ENCODE measurements around the gene C1QTNF5. TPM values are rescaled to one million over a fixed set of nuclear protein-coding genes. Genes with fewer than 3 reads are reported as not detected.

The C1QTNF5 gene
- total RNA-seq, 4 donors from 2014 or later, result 13.0 to 46.4 (median 27.8) TPM

- intact Hi-C loops (cut with DNase I), result no loop called here
- TF ChIP-seq POLR2A (IDR thresholded peaks at IDR 0.05) (no peak), CTCF (IDR thresholded peaks at IDR 0.05) (no peak)
- Histone ChIP-seq H3K36me3 (no peaks in the 10 kb centered on the region), H3K4me3 (replicated peaks in 1 of 3) (no peak overlapping the region), H3K9me3 (no peaks in the 10 kb centered on the region), H3K27ac (no peak overlapping the region), H3K4me1 (peaks cover 6 to 8% of the 10 kb centered on the region in 2 donors), H3K27me3 (peaks cover 5% of the 10 kb centered on the region)
- no peak for DNase-seq
- WGBS, 2 donors, result 86 to 88% methylated on average over 15 to 17 of the region's 20 CpGs
Measured at GRCh38 chr11:119310682-119311052, 30.0 kb downstream of the C1QTNF5 start.

GRCh38 chr11:119309953-119310681 is 30.6 kb downstream of the C1QTNF5 start:
- WGBS, 2 donors, result 83% methylated on average over 16 to 17 of the region's 17 CpGs
- TF ChIP-seq CTCF (IDR thresholded peaks at IDR 0.05) (no peak), POLR2A (IDR thresholded peaks at IDR 0.05) (no peak)
- H3K4me3 ChIP-seq (replicated peaks in 1 of 3), result no peak overlapping the region
- intact Hi-C loops (cut with DNase I), result no loop called here
- H3K27ac ChIP-seq, result no peak overlapping the region
- no peak for DNase-seq
- no peaks in the 10 kb centered on the region for H3K36me3 ChIP-seq
- no peaks in the 10 kb centered on the region for H3K27me3 ChIP-seq
- H3K9me3 ChIP-seq, result no peaks in the 10 kb centered on the region
- peaks cover under 1 to 3% of the 10 kb centered on the region in 2 donors for H3K4me1 ChIP-seq

GRCh38 chr11:119309411-119309810 is 31.3 kb downstream of the C1QTNF5 start:
- H3K4me3 ChIP-seq (replicated peaks in 1 of 3), result no peak overlapping the region
- no peak overlapping the region for H3K27ac ChIP-seq
- no peaks in the 10 kb centered on the region for H3K4me1 ChIP-seq
- intact Hi-C loops (cut with DNase I), result no loop called here
- H3K9me3 ChIP-seq, result no peaks in the 10 kb centered on the region
- TF ChIP-seq POLR2A (IDR thresholded peaks at IDR 0.05) (no peak), CTCF (IDR thresholded peaks at IDR 0.05) (no peak)
- WGBS, 2 donors, result 91 to 99% methylated on average over 9 to 11 of the region's 11 CpGs
- no peaks in the 10 kb centered on the region for H3K27me3 ChIP-seq
- no peak for DNase-seq
- H3K36me3 ChIP-seq, result no peaks in the 10 kb centered on the region

- Histone ChIP-seq H3K27ac (no peak overlapping the region), H3K27me3 (no peaks in the 10 kb centered on the region), H3K4me3 (replicated peaks in 1 of 3) (no peak overlapping the region), H3K4me1 (no peaks in the 10 kb centered on the region), H3K36me3 (peaks cover 0 to 6% of the 10 kb centered on the region in 2 donors), H3K9me3 (no peaks in the 10 kb centered on the region)
- no peak for TF ChIP-seq CTCF (IDR thresholded peaks at IDR 0.05)
- TF ChIP-seq POLR2A (IDR thresholded peaks at IDR 0.05), result no peak
- WGBS, 2 donors, result 83 to 85% methylated on average over 5 of the region's 5 CpGs
- intact Hi-C loops (cut with DNase I), result no loop called here
- no peak for DNase-seq
Measured at GRCh38 chr11:119307974-119308373, 32.7 kb downstream of the C1QTNF5 start.

- intact Hi-C loops (cut with DNase I), result no loop called here
- Histone ChIP-seq H3K4me3 (replicated peaks in 1 of 3) (no peak overlapping the region), H3K36me3 (peaks cover 6% of the 10 kb centered on the region in 2 donors), H3K4me1 (no peaks in the 10 kb centered on the region), H3K9me3 (no peaks in the 10 kb centered on the region), H3K27ac (peak overlapping the region in 1 of 3 donors; percentile 17), H3K27me3 (no peaks in the 10 kb centered on the region)
- TF ChIP-seq CTCF (IDR thresholded peaks at IDR 0.05), result no peak
- 54 to 86% methylated on average over 1 of the region's 1 CpG for WGBS, 2 donors
- no peak for DNase-seq
Measured at GRCh38 chr11:119307219-119307618, 33.5 kb downstream of the C1QTNF5 start.
